IPS-18a (cell line): ENCODE results near the gene KRTAP6-1.

Experiments used
- H3K27ac ChIP-seq: one replicate; pipeline ENCODE4 v1.5.1; 2013; ENCODE audit warnings: low read length
- H3K27me3 ChIP-seq: one replicate; pipeline ENCODE4 v1.6.1; 2013; ENCODE audit warnings: mild to moderate bottlenecking, low read length; ENCODE audit not compliant: control insufficient read depth, insufficient read depth
- H3K36me3 ChIP-seq: one replicate; pipeline ENCODE4 v1.6.1; 2013; ENCODE audit warnings: low read depth, low read length; ENCODE audit not compliant: control insufficient read depth
- H3K4me1 ChIP-seq: one replicate; pipeline ENCODE4 v1.6.1; 2013; ENCODE audit warnings: low read depth, low read length; ENCODE audit not compliant: control insufficient read depth
- H3K4me3 ChIP-seq: one replicate; pipeline ENCODE4 v1.5.1; 2013; ENCODE audit warnings: low read length
- H3K9ac ChIP-seq: one replicate; pipeline ENCODE4 v1.6.1; 2013; ENCODE audit warnings: mild to moderate bottlenecking, low read length, moderate library complexity
- H3K9me3 ChIP-seq: one replicate; pipeline ENCODE4 v1.6.1; 2013; ENCODE audit warnings: low read depth, low read length; ENCODE audit not compliant: control insufficient read depth

The KRTAP6-1 gene

DNA sequence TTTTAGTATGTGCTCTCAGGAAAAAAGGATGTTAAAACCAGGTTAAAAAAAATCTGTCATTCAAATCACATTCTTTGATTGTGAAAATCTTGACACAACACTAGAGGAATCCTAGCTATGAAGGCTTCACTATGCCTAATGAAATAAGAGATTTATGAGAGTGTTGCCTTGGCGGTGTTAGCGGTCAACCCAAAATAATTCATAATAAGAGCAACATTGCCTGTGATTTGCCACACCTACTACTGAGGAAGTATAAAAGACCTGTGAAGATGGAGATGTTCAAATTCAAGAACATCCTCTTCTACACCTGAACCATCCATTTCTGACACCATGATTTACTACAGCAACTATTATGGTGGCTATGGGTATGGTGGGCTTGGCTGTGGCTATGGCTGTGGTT lies 2.4 kb upstream of the KRTAP6-1 start, which contains the start of gene KRTAP20-1:
TSS of gene KRTAP20-1 (plus strand) at position 301 of the 400 bp plus-strand sequence. CDS start at position 331, 30 bp downstream.
- Histone ChIP-seq H3K9me3 (no peaks in the 10 kb centered on the region), H3K4me1 (no peaks in the 10 kb centered on the region), H3K9ac (no peak within 1 kb of the TSS), H3K4me3 (no peak within 1 kb of the TSS), H3K27me3 (no peaks in the 10 kb centered on the region), H3K36me3 (no peaks in the 10 kb centered on the region), H3K27ac (no peak within 1 kb of the TSS)

DNA sequence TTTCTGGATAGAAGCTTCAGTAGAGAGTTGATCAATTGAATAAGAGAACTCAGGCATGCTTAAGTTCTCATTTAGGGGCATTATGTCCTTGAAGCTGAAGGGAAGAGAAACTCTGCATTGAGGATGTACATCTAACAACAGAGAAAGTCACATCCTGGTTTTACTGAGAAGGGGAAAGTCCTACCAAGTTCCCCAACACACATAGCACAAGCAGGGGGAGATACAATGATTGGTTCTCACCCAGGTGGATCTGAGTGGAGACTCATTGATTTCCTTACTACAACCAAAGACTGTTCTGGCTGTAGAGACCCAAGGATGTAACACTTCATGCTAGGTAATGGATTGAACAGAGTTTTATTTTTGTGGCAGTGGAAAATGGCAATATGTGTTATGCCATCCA lies 1.5 kb upstream of the KRTAP6-1 start:
- no peak overlapping the region for H3K9ac ChIP-seq
- H3K27ac ChIP-seq: no peak overlapping the region
- no peaks in the 10 kb centered on the region for H3K4me1 ChIP-seq
- no peak overlapping the region for H3K4me3 ChIP-seq
- H3K36me3 ChIP-seq: no peaks in the 10 kb centered on the region
- no peaks in the 10 kb centered on the region for H3K9me3 ChIP-seq
- no peaks in the 10 kb centered on the region for H3K27me3 ChIP-seq

GRCh38 chr21:30612132-30612531 lies 1.6 kb downstream of the KRTAP6-1 start:
- Histone ChIP-seq H3K27me3 (no peaks in the 10 kb centered on the region), H3K27ac (no peak overlapping the region), H3K36me3 (no peaks in the 10 kb centered on the region), H3K4me1 (no peaks in the 10 kb centered on the region), H3K9me3 (no peaks in the 10 kb centered on the region), H3K9ac (no peak overlapping the region), H3K4me3 (no peak overlapping the region)

- H3K36me3 ChIP-seq: no peaks in the 10 kb centered on the region
- H3K4me1 ChIP-seq: no peaks in the 10 kb centered on the region
- no peaks in the 10 kb centered on the region for H3K9me3 ChIP-seq
- no peak overlapping the region for H3K4me3 ChIP-seq
- H3K27ac ChIP-seq: no peak overlapping the region
- no peaks in the 10 kb centered on the region for H3K27me3 ChIP-seq
- H3K9ac ChIP-seq: no peak overlapping the region
Measured at GRCh38 chr21:30605968-30606367, 7.8 kb downstream of the KRTAP6-1 start.

- H3K27me3 ChIP-seq: no peaks in the 10 kb centered on the region
- no peaks in the 10 kb centered on the region for H3K9me3 ChIP-seq
- H3K4me1 ChIP-seq: no peaks in the 10 kb centered on the region
- no peak within 1 kb of the TSS for H3K27ac ChIP-seq
- H3K36me3 ChIP-seq: no peaks in the 10 kb centered on the region
- H3K4me3 ChIP-seq: no peak within 1 kb of the TSS
- H3K9ac ChIP-seq: no peak within 1 kb of the TSS
Measured at GRCh38 chr21:30600787-30601186, 12.9 kb downstream of the KRTAP6-1 start, which contains the start of gene KRTAP22-1. Gene KRTAP22-1, plus strand, starts transcription at chr21:30601087.

DNA sequence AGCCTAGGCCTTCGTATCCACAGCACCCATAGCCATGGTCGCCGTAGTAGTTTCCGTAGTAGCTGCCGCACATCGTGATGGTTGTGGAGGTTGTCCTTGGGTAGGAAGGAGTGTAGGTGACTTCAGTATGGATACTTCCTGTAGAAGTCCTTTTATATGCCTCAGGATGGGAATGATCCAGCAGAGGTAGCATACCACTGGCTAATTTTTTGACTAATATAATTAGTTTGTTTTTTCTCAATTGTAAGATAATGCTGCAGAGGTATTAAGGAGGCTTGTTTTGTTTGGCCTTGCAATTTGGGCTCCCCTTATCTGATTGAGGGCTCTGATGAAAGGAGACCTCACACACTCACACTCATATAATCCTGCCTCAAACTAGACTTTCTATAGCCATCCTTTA lies 14.9 kb downstream of the KRTAP6-1 start, which contains the start of gene KRTAP6-2:
TSS of gene KRTAP6-2 (minus strand) at position 101 of the 400 bp plus-strand sequence. CDS start at position 73, 28 bp downstream.
- H3K9ac ChIP-seq: no peak within 1 kb of the TSS
- no peak within 1 kb of the TSS for H3K27ac ChIP-seq
- H3K9me3 ChIP-seq: no peaks in the 10 kb centered on the region
- no peaks in the 10 kb centered on the region for H3K4me1 ChIP-seq
- H3K4me3 ChIP-seq: no peak within 1 kb of the TSS
- H3K27me3 ChIP-seq: no peaks in the 10 kb centered on the region
- H3K36me3 ChIP-seq: no peaks in the 10 kb centered on the region

GRCh38 chr21:30592140-30592539 lies 21.6 kb downstream of the KRTAP6-1 start, which contains the start of gene KRTAP6-3:
Gene KRTAP6-3, plus strand, starts transcription at chr21:30592440. Its CDS starts 6 bp downstream, at chr21:30592446.
- H3K4me1 ChIP-seq: no peaks in the 10 kb centered on the region
- no peak within 1 kb of the TSS for H3K4me3 ChIP-seq
- H3K27me3 ChIP-seq: no peaks in the 10 kb centered on the region
- H3K9me3 ChIP-seq: no peaks in the 10 kb centered on the region
- H3K9ac ChIP-seq: no peak within 1 kb of the TSS
- H3K27ac ChIP-seq: no peak within 1 kb of the TSS
- H3K36me3 ChIP-seq: no peaks in the 10 kb centered on the region

DNA sequence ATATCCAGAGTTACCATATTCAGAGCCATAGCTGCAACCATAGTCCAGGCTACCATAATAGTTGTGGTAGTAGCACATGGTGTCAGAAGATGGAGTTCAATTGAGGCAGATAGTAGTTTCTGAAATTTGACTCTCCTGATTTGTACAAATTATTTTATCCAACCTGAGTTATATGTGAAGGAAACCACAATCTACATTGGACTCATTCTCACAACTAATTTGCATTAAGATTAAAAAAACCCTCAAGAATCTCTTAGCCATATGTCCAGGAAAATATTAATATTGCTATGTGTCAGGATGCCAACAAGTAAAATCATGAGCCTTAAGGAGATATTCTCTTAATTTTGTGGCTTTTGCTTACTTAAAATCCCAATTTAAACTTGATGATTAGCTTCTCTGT lies 23.4 kb downstream of the KRTAP6-1 start, which contains the start of gene KRTAP22-2:
TSS of gene KRTAP22-2 (minus strand) at position 101 of the 400 bp plus-strand sequence.
- H3K27me3 ChIP-seq: no peaks in the 10 kb centered on the region
- H3K36me3 ChIP-seq: no peaks in the 10 kb centered on the region

DNA sequence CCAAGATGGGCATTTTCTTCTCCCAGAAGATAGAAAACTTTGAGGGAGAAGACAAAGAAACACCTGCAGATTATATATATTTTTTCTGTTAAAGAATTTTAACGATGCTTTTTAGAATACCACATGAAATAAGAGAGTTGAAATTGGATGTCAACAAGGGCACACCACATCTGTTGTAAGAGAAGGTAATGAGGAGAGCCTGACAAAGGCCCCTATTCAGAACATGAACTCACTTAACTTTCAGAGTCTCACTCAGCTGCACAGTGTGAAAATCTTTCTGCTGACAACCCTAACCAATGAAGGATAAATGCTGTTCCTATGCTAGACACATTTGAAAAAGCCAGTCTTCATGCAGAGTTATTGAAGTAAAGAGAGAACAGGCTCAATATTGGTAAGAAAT lies 30.9 kb downstream of the KRTAP6-1 start:
- H3K27ac ChIP-seq: no peak overlapping the region
- H3K9me3 ChIP-seq: no peaks in the 10 kb centered on the region
- no peaks in the 10 kb centered on the region for H3K36me3 ChIP-seq
- H3K9ac ChIP-seq: no peak overlapping the region
- no peaks in the 10 kb centered on the region for H3K4me1 ChIP-seq
- H3K27me3 ChIP-seq: no peaks in the 10 kb centered on the region
- H3K4me3 ChIP-seq: no peak overlapping the region

More for the DNA sequence above, 23.4 kb downstream of the KRTAP6-1 start, which contains the start of gene KRTAP22-2:
- no peak within 1 kb of the TSS for H3K4me3 ChIP-seq
- H3K9ac ChIP-seq: no peak within 1 kb of the TSS
- H3K9me3 ChIP-seq: no peaks in the 10 kb centered on the region
- no peak within 1 kb of the TSS for H3K27ac ChIP-seq
- no peaks in the 10 kb centered on the region for H3K4me1 ChIP-seq

- H3K36me3 ChIP-seq: no peaks in the 10 kb centered on the region
- no peak overlapping the region for H3K9ac ChIP-seq
Measured at GRCh38 chr21:30580132-30580531, 33.6 kb downstream of the KRTAP6-1 start.

GRCh38 chr21:30579346-30579745 lies 34.4 kb downstream of the KRTAP6-1 start:
- H3K27ac ChIP-seq: no peak overlapping the region
- H3K9me3 ChIP-seq: no peaks in the 10 kb centered on the region
- no peak overlapping the region for H3K4me3 ChIP-seq
- no peaks in the 10 kb centered on the region for H3K4me1 ChIP-seq
- no peaks in the 10 kb centered on the region for H3K27me3 ChIP-seq
- no peak overlapping the region for H3K9ac ChIP-seq
- no peaks in the 10 kb centered on the region for H3K36me3 ChIP-seq

More at GRCh38 chr21:30580132-30580531, 33.6 kb downstream of the KRTAP6-1 start:
- Histone ChIP-seq H3K9me3 (no peaks in the 10 kb centered on the region), H3K4me3 (no peak overlapping the region), H3K27ac (no peak overlapping the region), H3K27me3 (no peaks in the 10 kb centered on the region), H3K4me1 (no peaks in the 10 kb centered on the region)

DNA sequence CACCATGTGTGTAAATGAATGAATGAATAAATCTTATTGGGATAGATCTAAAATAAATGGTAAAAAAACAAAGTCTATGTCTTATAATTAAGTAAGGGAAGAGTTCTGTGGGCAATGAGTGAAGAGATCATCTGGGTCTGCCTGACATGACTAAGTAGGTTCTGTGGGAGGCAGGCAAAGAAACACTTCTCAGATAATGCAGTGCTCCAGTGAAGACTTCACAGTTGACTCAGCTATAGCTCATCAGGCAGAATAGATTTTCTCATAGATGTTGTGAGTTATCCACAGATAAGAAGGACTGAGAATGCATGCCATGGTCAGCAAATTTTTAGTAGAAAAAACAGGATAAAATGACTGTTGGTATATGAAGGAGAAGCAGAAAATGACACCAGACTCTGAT lies 36.0 kb downstream of the KRTAP6-1 start:
- no peaks in the 10 kb centered on the region for H3K36me3 ChIP-seq
- H3K9me3 ChIP-seq: no peaks in the 10 kb centered on the region
- no peak overlapping the region for H3K27ac ChIP-seq
- H3K4me1 ChIP-seq: no peaks in the 10 kb centered on the region
- H3K27me3 ChIP-seq: no peaks in the 10 kb centered on the region
- no peak overlapping the region for H3K9ac ChIP-seq
- no peak overlapping the region for H3K4me3 ChIP-seq
